ENCODE results near the gene SYT14. TPM values are rescaled to one million over a fixed set of nuclear protein-coding genes. Genes with fewer than 3 reads are reported as not detected.

The SYT14 gene
- total RNA-seq, 1 experiment from 2014 or later: 10.3 TPM

DNA sequence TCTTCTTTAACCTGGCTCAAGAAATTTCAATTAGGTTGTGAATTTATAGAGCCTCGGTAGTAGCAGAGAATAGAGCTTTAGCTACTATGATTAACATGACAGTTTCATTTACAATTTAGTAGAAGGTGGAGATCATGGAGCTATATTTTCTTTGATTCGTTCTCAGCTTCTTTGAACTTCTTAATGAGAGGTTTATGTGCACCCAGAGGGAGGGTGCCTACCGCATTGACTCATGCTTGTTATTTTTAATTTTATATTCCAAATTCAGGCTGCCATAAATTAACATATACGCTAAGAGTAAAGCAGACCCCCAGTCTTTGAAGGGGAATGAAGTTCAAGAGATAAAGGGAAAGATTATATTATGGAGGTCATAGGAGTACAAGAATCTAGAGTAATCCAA lies 24.4 kb downstream of the SYT14 start:
- WGBS (ENCODE audit: extremely low coverage, insufficient read length, low lambda C conversion rate): no CpG with 5 or more reads among the region's 4 CpGs
- no peak overlapping the region; a peak in 1 of 7 replicates for H3K27ac Mint-ChIP-seq
- H3K79me2 ChIP-seq (ENCODE audit: insufficient read depth, low read length): no peaks in the 10 kb centered on the region
- no peak overlapping the region for H4K91ac ChIP-seq (ENCODE audit: insufficient read length, low read depth, low read length)
- H2BK120ac ChIP-seq (ENCODE audit: low read depth, low read length, poor library complexity, severe bottlenecking): no peak overlapping the region
- H2AFZ ChIP-seq (ENCODE audit: low read length): no peak overlapping the region
- H3K9me3 ChIP-seq (ENCODE audit: control insufficient read depth, low read depth, low read length): no peaks in the 10 kb centered on the region
- H3K36me3 Mint-ChIP-seq (ENCODE audit: insufficient read depth in 1 of 3, low read depth in 3 of 3): peaks cover 0 to 6% (median 4%) of the 10 kb centered on the region in 3 experiments; a peak in 4 of 7 replicates
- H3T11ph ChIP-seq (ENCODE audit: low read length): no peak overlapping the region
- no peaks in the 10 kb centered on the region for H3K4me1 Mint-ChIP-seq
- H4K5ac ChIP-seq (ENCODE audit: insufficient read length, low read depth, low read length): no peak overlapping the region
- H3K56ac ChIP-seq (ENCODE audit: insufficient read length, low read depth, low read length): no peak overlapping the region
- H3K4ac ChIP-seq (ENCODE audit: low read depth, low read length): no peak overlapping the region
- H2BK15ac ChIP-seq (ENCODE audit: low read depth, low read length): no peak overlapping the region
- no peaks in the 10 kb centered on the region for H3K9me3 Mint-ChIP-seq
- H2BK20ac ChIP-seq (ENCODE audit: low read depth, low read length, poor library complexity, severe bottlenecking): no peak overlapping the region
- H3K79me1 ChIP-seq (ENCODE audit: insufficient read depth, low read depth, low read length, poor library complexity, severe bottlenecking): no peaks in the 10 kb centered on the region
- no peaks in the 10 kb centered on the region for H3K27me3 ChIP-seq (ENCODE audit: insufficient read depth, low read length)
- H4K20me1 ChIP-seq (ENCODE audit: control insufficient read depth, insufficient read depth, insufficient read length): no peaks in the 10 kb centered on the region
- no peak overlapping the region for H3K4me3 Mint-ChIP-seq
- no peak for DNase-seq
- H3K23me2 ChIP-seq (ENCODE audit: insufficient read length, low read depth, low read length, poor library complexity, severe bottlenecking): no peaks in the 10 kb centered on the region
- no peak overlapping the region for H3K23ac ChIP-seq (ENCODE audit: insufficient read length, low read depth, low read length)
- H4K8ac ChIP-seq (replicated peaks; ENCODE audit: insufficient read length, low read depth, low read length): no peak overlapping the region
- no peak overlapping the region for H2BK12ac ChIP-seq (ENCODE audit: insufficient read length, low read depth, low read length)
- H2BK5ac ChIP-seq (ENCODE audit: insufficient read length, low read length): no peak overlapping the region
- H3K9ac ChIP-seq (ENCODE audit: extremely low read depth, insufficient read length, low read length): no peak overlapping the region
- H3K27me3 Mint-ChIP-seq (ENCODE audit: low read depth): no peaks in the 10 kb centered on the region
- TF ChIP-seq, protein P1, sequence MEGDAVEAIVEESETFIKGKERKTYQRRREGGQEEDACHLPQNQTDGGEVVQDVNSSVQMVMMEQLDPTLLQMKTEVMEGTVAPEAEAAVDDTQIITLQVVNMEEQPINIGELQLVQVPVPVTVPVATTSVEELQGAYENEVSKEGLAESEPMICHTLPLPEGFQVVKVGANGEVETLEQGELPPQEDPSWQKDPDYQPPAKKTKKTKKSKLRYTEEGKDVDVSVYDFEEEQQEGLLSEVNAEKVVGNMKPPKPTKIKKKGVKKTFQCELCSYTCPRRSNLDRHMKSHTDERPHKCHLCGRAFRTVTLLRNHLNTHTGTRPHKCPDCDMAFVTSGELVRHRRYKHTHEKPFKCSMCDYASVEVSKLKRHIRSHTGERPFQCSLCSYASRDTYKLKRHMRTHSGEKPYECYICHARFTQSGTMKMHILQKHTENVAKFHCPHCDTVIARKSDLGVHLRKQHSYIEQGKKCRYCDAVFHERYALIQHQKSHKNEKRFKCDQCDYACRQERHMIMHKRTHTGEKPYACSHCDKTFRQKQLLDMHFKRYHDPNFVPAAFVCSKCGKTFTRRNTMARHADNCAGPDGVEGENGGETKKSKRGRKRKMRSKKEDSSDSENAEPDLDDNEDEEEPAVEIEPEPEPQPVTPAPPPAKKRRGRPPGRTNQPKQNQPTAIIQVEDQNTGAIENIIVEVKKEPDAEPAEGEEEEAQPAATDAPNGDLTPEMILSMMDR (conservative IDR thresholded peaks at IDR 0.05): no peak
- H3K18ac ChIP-seq (ENCODE audit: insufficient read length, low read depth, low read length): no peak overlapping the region
- no peak overlapping the region for H2AK5ac ChIP-seq (ENCODE audit: insufficient read length, low read length)
- no peak overlapping the region for H3K27ac ChIP-seq (ENCODE audit: insufficient read length, low read depth, low read length)
- no peak overlapping the region for H3K14ac ChIP-seq (ENCODE audit: insufficient read depth, low read length)
- H3K4me2 ChIP-seq (ENCODE audit: insufficient read depth, insufficient read length, low read length): no peak overlapping the region
- no peaks in the 10 kb centered on the region for H3K4me1 ChIP-seq (ENCODE audit: insufficient read depth, low read length)
